GM12878 (cell line): ENCODE results near the gene SLC9C1. TPM values are rescaled to one million over a fixed set of nuclear protein-coding genes. Genes with fewer than 3 reads are reported as not detected.

Experiments used
- CBFB ChIP-seq: IDR thresholded peaks from 2 replicates; pipeline ENCODE4 v1.6.1; 2016; ENCODE audit warnings: antibody characterized with exemption, low read depth
- EED ChIP-seq: sonication (generic); IDR thresholded peaks from 2 replicates; pipeline ENCODE4 v1.6.1; 2016; ENCODE audit warnings: antibody characterized with exemption, low read depth
- KDM1A ChIP-seq: fragments of 200-600 bp; sonication (generic); IDR thresholded peaks from 2 replicates; pipeline ENCODE4 v1.6.1; 2016; ENCODE audit warnings: borderline replicate concordance
- MTA3 ChIP-seq: IDR thresholded peaks from 2 replicates; pipeline ENCODE4 v1.6.1; 2012; ENCODE audit warnings: low read length, inconsistent platforms, borderline replicate concordance
- NBN ChIP-seq: fragments of 450-650 bp; IDR thresholded peaks from 2 replicates; pipeline ENCODE4 v1.6.1; 2016
- NR2C2 ChIP-seq: IDR thresholded peaks from 2 replicates; pipeline ENCODE4 v1.6.1; 2011; ENCODE audit warnings: borderline replicate concordance, low read depth; ENCODE audit not compliant: control insufficient read depth, insufficient read length
- SMARCA5 ChIP-seq: fragments of 450-650 bp; IDR thresholded peaks from 2 replicates; pipeline ENCODE4 v1.6.1; 2017; ENCODE audit warnings: mild to moderate bottlenecking
- SPI1 ChIP-seq: IDR thresholded peaks from 2 replicates; pipeline ENCODE4 v1.6.1; 2011; ENCODE audit warnings: low read depth, mild to moderate bottlenecking, low read length, moderate library complexity, borderline replicate concordance; ENCODE audit not compliant: insufficient read depth
- SUZ12 ChIP-seq: fragments of 200-600 bp; sonication (generic); IDR thresholded peaks from one replicate; pipeline ENCODE4 v1.6.1; 2018; ENCODE audit warnings: antibody characterized with exemption, mild to moderate bottlenecking; ENCODE audit not compliant: unreplicated experiment
- TBL1XR1 ChIP-seq: IDR thresholded peaks from 2 replicates; pipeline ENCODE4 v1.6.1; 2012; ENCODE audit warnings: low read depth, low read length, improper control_type of control experiment
- ZNF207 ChIP-seq: fragments of 450-650 bp; IDR thresholded peaks from 2 replicates; pipeline ENCODE4 v1.6.1; 2014; ENCODE audit warnings: antibody characterized with exemption, mild to moderate bottlenecking, borderline replicate concordance
- ZNF274 ChIP-seq: IDR thresholded peaks from one replicate; pipeline ENCODE4 v1.8.0; 2011; ENCODE audit not compliant: insufficient read length, insufficient read depth
- polyA plus RNA-seq, 11 experiments: library from polyadenylated mRNA; depleted of rRNA in 4 of 11; unstranded in 6 of 11; stranded (reverse) in 5 of 11; fragments of >200 nt; fragmentation: Nextera tagmentation in 4 of 11; fragmentation: Illumina TruSeq in 1 of 11; extraction: Ambion mirVana in 4 of 11; extraction: Trizol in 1 of 11; gene quantifications; 1 replicate in 1 of 11; 2 replicates in 10 of 11; pipeline versions ENCODE4 v1.2.1 to v1.2.3, GENCODE V29; 2011 to 2016; ENCODE audit warnings: inconsistent platforms in 2 of 11, missing spikeins in 2 of 11, low read depth in 1 of 11
- total RNA-seq, 4 experiments: library from RNA; depleted of rRNA in 3 of 4; stranded (reverse); fragments of >200 nt in 3 of 4; fragmentation: Illumina TruSeq in 1 of 4; extraction: Trizol in 1 of 4; gene quantifications; 2 replicates each; pipeline versions ENCODE4 v1.2.1 to v1.2.3, GENCODE V29; 2013 to 2021
- TF ChIP-seq, protein P1 (sequence below): fragments of 450-650 bp; IDR thresholded peaks from 2 replicates; pipeline ENCODE4 v1.6.1; 2017; ENCODE audit warnings: borderline replicate concordance
- TF ChIP-seq, protein P2 (sequence below): IDR thresholded peaks from 2 replicates; pipeline ENCODE4 v1.6.1; 2011; ENCODE audit warnings: low read depth, mild to moderate bottlenecking, low read length, moderate library complexity, borderline replicate concordance; ENCODE audit errors: extremely low read depth

SLC9C1 gene
- total and polyA plus RNA-seq, 10 of the 15 experiments (the other 5 are each of a cell fraction or from before 2014, with no cell fraction given), result not detected

DNA sequence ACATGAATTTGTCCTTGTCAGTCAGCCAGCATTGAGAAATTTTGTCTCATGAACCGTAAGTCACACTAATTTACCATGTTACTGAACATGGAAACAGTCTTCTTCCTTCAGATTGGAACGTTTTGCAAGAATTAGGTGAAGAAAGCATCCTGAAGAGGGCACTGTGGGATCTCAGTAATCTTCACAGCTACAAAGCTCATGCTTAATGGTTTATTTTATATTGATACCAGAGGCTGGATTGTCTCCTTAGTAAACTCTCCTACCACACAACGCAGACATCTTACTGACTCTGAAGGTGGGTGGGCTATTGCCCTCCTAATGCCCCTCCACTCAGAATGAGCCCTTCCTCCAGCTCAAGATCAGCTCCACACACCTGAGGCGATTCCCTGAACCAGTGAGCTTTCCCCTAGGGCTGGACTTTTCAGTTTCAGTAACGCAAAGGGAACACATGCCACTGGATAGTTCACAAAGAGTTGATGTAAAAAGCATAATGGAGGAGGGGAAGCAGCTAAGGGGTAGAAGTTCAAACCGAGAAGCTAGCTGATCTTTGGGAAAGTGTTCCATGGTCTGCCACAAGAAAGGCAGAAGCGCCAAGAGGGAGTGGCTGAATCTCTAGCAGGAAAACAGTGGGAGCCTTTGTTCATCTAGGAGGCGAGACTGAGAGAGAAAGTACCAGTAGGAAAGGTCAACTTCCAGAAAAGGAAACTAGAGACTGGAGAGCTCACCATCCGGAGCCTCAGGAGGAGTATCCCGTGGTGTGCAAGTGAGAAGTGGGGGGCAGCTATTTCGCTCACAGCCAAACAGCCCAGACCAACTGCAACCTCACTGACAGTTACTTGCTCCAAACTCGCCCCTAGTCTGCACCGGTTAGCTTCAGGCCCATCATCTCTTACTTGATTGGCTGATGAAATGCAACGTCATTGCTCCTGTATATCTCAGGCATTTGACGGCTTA lies at the start of gene SLC9C1 (continued):
- no peak for TF ChIP-seq SPI1
- no peak for TF ChIP-seq CBFB
- TF ChIP-seq ZNF274, result no peak
- peak; percentile 86 for TF ChIP-seq SMARCA5
- TF ChIP-seq, protein P1, sequence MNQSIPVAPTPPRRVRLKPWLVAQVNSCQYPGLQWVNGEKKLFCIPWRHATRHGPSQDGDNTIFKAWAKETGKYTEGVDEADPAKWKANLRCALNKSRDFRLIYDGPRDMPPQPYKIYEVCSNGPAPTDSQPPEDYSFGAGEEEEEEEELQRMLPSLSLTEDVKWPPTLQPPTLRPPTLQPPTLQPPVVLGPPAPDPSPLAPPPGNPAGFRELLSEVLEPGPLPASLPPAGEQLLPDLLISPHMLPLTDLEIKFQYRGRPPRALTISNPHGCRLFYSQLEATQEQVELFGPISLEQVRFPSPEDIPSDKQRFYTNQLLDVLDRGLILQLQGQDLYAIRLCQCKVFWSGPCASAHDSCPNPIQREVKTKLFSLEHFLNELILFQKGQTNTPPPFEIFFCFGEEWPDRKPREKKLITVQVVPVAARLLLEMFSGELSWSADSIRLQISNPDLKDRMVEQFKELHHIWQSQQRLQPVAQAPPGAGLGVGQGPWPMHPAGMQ, result no peak
- peak; percentile 51; the same call in 1 of the 2 replicates for TF ChIP-seq EED
- TF ChIP-seq SUZ12, result no peak
- TF ChIP-seq, protein P2, sequence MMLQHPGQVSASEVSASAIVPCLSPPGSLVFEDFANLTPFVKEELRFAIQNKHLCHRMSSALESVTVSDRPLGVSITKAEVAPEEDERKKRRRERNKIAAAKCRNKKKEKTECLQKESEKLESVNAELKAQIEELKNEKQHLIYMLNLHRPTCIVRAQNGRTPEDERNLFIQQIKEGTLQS, result no peak
- 0 out of 2 replicates have a peak, but pooled peaks have one; percentile 24 for TF ChIP-seq TBL1XR1
- no peak for TF ChIP-seq NR2C2
- no peak for TF ChIP-seq KDM1A
- TF ChIP-seq NBN, result 0 out of 2 replicates have a peak, but pooled peaks have one; percentile 38
- no peak; the same call in 1 of the 2 replicates for TF ChIP-seq ZNF207
- no peak for TF ChIP-seq MTA3
- TF ChIP-seq, all 136 proteins: peak for 19
